Activated T-helper 2 cell treated with anti-CD3 and anti-CD28 coated beads, Interferon-gamma antibody, Interleukin-2, Interleukin-4, amounts not matched to agents 10 μg/mL and 5 μg/mL and 100 μg/mL, durations not matched to agents 14 hours and 24 hours and 36 hours (primary cell): ENCODE data around the gene NELFE. TPM values are rescaled to one million over a fixed set of nuclear protein-coding genes. Genes with fewer than 3 reads are reported as not detected.
"Not testable (repeated sequence)": the region's sequence is repeated elsewhere in the genome, so short reads cannot be mapped to it uniquely, and the experiment has no call there.

Source experiments
- DNase-seq: peaks from one replicate; pipeline ENCODE4 v3.0.0; 2021; ENCODE audit warnings: low spot score
- H3K27ac Mint-ChIP-seq: one replicate; pipeline ENCODE4 v1.8.0; 2021; ENCODE audit warnings: mixed read lengths
- H3K27me3 Mint-ChIP-seq: one replicate; pipeline ENCODE4 v1.8.0; 2021; ENCODE audit warnings: low read depth, mixed read lengths
- H3K36me3 Mint-ChIP-seq: one replicate; pipeline ENCODE4 v1.8.0; 2021; ENCODE audit warnings: low read depth, mixed read lengths
- H3K4me1 Mint-ChIP-seq: one replicate; pipeline ENCODE4 v1.8.0; 2021; ENCODE audit warnings: low read depth, mixed read lengths
- H3K4me3 Mint-ChIP-seq: one replicate; pipeline ENCODE4 v1.8.0; 2021; ENCODE audit warnings: low read depth, mild to moderate bottlenecking, moderate library complexity, mixed read lengths
- H3K9me3 Mint-ChIP-seq: one replicate; pipeline ENCODE4 v1.8.0; 2021; ENCODE audit warnings: mixed read lengths
- intact Hi-C: fragments of 100-400 bp; cut with micrococcal nuclease; formaldehyde crosslinking; loops from one replicate; pipeline ENCODE4 v1.15.1; 2023
- total RNA-seq: library from RNA; stranded (reverse); gene quantifications from 2 replicates; pipeline ENCODE4 v1.2.3, GENCODE V29; 2022

NELFE gene
- total RNA-seq = 81.2 and 82.0 TPM in 2 replicates

- Mint-ChIP-seq H3K9me3 (no peaks in the 10 kb centered on the region), H3K27me3 (no peaks in the 10 kb centered on the region), H3K36me3 (peaks cover 74% of the 10 kb centered on the region), H3K4me1 (peaks cover 25% of the 10 kb centered on the region), H3K27ac (peak within 1 kb of the TSS; percentile 98), H3K4me3 (peak within 1 kb of the TSS; percentile 93)
- DNase-seq = peak; percentile 99
- intact Hi-C loops = loop anchor here (1.0 to 10.0 kb wide), 4 partner anchors 13 to 274 kb away; partner anchors contain the start of genes AGPAT1, DXO, EHMT2 and LY6G5C
Measured at GRCh38 chr6:31958741-31959739, at the start of gene NELFE, which contains the start of gene SKIC2. Gene NELFE, minus strand, starts transcription at chr6:31958971. Its CDS starts 525 bp downstream, at chr6:31958446. Gene SKIC2, plus strand, starts transcription at chr6:31959175. Its CDS starts 18 bp downstream, at chr6:31959193.

GRCh38 chr6:32008037-32008436 lies 49.3 kb upstream of the NELFE start:
- H3K27me3 Mint-ChIP-seq, intact Hi-C loops, H3K4me1 Mint-ChIP-seq, H3K27ac Mint-ChIP-seq, H3K9me3 Mint-ChIP-seq, H3K4me3 Mint-ChIP-seq, DNase-seq, H3K36me3 Mint-ChIP-seq: not testable (repeated sequence)

DNA sequence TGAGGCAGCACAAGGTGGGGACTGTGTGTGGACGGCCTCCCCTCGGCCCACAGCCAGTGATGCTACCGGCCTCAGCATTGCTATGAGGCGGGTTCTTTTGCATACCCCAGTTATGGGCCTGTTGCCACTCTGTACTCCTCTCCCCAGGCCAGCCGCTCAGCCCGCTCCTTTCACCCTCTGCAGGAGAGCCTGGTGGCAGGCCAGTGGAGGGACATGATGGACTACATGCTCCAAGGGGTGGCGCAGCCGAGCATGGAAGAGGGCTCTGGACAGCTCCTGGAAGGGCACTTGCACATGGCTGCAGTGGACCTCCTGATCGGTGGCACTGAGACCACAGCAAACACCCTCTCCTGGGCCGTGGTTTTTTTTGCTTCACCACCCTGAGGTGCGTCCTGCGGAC lies 48.3 kb upstream of the NELFE start:
- H3K4me3 Mint-ChIP-seq, H3K27me3 Mint-ChIP-seq, H3K36me3 Mint-ChIP-seq, intact Hi-C loops, DNase-seq, H3K9me3 Mint-ChIP-seq, H3K27ac Mint-ChIP-seq, H3K4me1 Mint-ChIP-seq: not testable (repeated sequence)

- H3K4me3 Mint-ChIP-seq, H3K4me1 Mint-ChIP-seq, intact Hi-C loops: not testable (repeated sequence)
Measured at GRCh38 chr6:32005991-32006529, 47.3 kb upstream of the NELFE start.

GRCh38 chr6:32005538-32005880 lies 46.7 kb upstream of the NELFE start:
- intact Hi-C loops, H3K27me3 Mint-ChIP-seq, H3K9me3 Mint-ChIP-seq, H3K4me1 Mint-ChIP-seq, H3K4me3 Mint-ChIP-seq, DNase-seq, H3K36me3 Mint-ChIP-seq, H3K27ac Mint-ChIP-seq: not testable (repeated sequence)

More at GRCh38 chr6:32005991-32006529, 47.3 kb upstream of the NELFE start:
- not testable (repeated sequence) for DNase-seq, H3K36me3 Mint-ChIP-seq, H3K27ac Mint-ChIP-seq, H3K9me3 Mint-ChIP-seq, H3K27me3 Mint-ChIP-seq

DNA sequence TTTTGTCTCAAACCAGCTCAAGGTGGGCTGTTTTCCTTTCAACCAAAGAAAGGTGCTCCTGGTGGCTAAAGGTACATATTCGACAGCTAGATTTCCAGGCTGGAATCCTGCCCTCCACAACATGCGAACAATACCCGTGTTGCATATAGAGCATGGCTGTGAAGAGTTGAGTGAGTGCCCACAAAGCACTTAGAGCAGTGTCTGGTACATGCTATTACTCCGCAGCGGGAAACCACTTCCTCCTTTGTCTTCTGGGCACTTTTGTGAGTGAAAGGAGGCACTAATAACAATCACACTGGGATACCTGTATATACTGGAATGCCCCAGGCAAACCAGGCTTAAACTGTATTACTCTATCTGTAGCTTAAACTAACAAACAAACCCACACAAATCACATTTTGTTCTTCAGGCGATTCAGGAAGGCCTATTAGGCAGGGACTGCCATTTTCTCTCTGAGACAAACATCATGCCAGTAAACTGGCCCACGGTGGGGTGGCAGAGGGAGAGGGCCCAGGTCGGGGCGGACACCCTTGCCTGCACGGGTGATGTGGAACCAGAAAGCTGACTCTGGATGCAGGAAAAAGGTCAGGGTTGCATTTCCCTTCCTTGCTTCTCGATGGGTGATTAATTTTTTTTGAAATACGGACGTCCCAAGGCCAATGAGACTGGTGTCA lies 46.2 kb upstream of the NELFE start:
- H3K9me3 Mint-ChIP-seq, DNase-seq, H3K4me1 Mint-ChIP-seq, H3K4me3 Mint-ChIP-seq, H3K27me3 Mint-ChIP-seq, H3K36me3 Mint-ChIP-seq, H3K27ac Mint-ChIP-seq, intact Hi-C loops: not testable (repeated sequence)

DNA sequence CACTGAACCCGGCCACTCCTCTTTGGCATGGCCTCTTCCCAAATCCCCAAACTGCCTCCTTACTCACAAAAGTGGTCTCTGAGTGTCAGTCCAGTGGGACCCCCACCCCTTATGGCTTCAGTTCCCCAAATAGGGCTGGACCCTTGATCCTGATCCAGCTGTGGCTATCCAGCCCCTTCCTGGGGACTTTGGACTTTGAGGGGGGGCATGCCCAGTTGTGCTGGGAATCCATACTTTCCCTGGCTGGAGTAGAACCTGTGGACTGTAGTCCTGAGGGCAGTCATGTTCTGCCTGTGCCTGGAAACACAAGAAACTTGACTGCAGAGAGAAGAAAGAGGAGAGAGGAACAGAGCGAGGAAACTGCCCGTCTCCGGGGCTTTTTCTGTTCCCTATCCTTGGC lies 45.6 kb upstream of the NELFE start:
- H3K4me3 Mint-ChIP-seq, H3K4me1 Mint-ChIP-seq, intact Hi-C loops, H3K9me3 Mint-ChIP-seq, H3K27ac Mint-ChIP-seq, DNase-seq, H3K36me3 Mint-ChIP-seq, H3K27me3 Mint-ChIP-seq: not testable (repeated sequence)

DNA sequence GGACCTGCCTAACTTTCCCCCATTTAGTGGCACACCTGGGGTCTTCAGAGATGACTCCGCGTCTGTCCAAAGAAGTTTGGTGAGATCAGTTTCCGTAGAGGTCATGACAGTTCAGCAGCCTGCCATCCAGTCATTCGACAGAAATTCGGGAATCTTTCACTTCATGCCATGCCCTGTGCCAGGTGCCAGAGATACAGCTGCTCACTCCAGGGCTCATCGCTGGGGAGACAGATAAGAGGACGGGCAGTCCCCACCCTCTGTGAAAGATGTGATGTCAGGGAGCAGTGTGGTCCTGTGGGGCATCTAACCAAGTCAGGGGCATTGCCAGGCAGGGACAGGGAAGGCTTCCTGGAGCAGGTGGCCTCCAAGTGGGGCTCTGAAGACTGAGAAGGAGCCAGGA lies 44.5 kb upstream of the NELFE start:
- DNase-seq, H3K9me3 Mint-ChIP-seq, H3K4me1 Mint-ChIP-seq, H3K4me3 Mint-ChIP-seq, intact Hi-C loops, H3K36me3 Mint-ChIP-seq, H3K27me3 Mint-ChIP-seq, H3K27ac Mint-ChIP-seq: not testable (repeated sequence)

DNA sequence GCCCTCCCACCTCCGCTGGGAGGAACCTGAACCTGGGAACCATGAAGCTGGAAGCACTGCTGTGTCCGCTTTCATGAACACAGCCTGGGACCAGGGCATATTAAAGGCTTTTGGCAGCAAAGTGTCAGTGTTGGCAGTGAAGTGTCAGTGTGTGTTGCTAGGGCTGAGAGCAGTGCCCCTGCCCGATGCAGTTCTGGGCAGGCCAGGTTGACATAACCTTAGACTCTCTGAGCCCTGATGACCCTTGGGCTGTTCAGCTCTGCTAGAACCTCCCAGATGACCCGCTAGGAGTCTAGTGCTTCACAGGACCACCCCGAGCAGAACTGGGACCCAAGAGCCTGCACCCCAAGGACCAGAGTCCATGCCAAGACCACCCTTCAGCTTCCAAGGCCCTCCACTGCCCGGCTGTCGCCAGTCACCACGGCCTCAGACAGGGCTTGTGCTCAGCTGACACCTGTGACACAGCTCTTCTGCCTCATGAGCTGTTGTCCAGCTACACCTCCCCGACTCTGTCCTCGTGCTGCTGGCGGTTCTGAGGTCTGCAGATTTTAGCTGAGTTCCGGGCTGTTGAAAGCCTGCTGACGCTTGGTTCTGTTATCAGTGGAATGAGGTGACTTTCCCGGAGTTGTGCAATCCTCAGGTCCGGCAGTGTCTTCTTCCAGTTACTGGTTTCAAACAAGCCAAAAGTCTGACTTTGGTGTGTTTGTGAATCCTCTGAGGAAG lies 43.9 kb upstream of the NELFE start:
- intact Hi-C loops, H3K4me3 Mint-ChIP-seq: not testable (repeated sequence)

GRCh38 chr6:31996385-31996784 lies 37.6 kb upstream of the NELFE start:
- H3K27ac Mint-ChIP-seq, intact Hi-C loops, H3K9me3 Mint-ChIP-seq, H3K4me3 Mint-ChIP-seq, DNase-seq, H3K36me3 Mint-ChIP-seq, H3K27me3 Mint-ChIP-seq, H3K4me1 Mint-ChIP-seq: not testable (repeated sequence)

More for the DNA sequence above, 43.9 kb upstream of the NELFE start:
- not testable (repeated sequence) for H3K27ac Mint-ChIP-seq, H3K27me3 Mint-ChIP-seq, H3K36me3 Mint-ChIP-seq, H3K4me1 Mint-ChIP-seq, DNase-seq, H3K9me3 Mint-ChIP-seq

DNA sequence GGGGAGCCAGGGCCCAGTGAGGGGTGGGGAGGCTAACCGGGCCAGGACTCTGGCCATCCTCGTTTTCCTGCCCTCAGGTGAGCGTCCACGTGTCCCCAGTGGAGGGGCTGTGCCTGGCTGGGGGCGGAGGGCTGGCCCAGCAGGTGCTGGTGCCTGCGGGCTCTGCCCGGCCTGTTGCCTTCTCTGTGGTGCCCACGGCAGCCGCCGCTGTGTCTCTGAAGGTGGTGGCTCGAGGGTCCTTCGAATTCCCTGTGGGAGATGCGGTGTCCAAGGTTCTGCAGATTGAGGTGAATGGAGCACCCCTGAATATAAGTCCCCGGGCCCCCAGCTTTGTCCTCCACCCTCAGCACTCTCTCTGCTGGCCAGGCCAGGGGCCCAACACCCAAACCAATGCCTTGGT lies 35.6 kb upstream of the NELFE start:
- intact Hi-C loops, H3K36me3 Mint-ChIP-seq, H3K9me3 Mint-ChIP-seq, DNase-seq, H3K27ac Mint-ChIP-seq, H3K4me1 Mint-ChIP-seq, H3K4me3 Mint-ChIP-seq, H3K27me3 Mint-ChIP-seq: not testable (repeated sequence)

DNA sequence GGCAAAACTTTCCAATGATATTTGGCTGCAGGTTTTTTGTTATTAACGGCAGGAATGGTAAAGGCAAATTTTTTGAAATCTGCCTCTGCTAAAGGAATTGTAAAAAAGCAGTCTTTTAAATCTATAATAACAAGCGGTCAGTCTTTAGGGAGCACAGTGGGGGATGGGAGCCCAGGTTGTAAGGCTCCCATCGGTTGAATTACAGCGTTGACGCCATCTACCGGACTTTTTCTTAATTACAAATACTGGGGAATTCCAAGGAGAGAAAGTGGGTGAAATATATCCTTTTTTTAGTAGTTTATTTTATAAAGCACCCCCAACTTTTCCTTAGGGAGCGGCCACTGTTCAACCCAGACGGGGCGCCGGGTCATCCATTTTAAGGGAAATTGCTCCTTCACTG lies 30.6 kb upstream of the NELFE start:
- DNase-seq, H3K4me1 Mint-ChIP-seq: not testable (repeated sequence)

More for the DNA sequence above, 30.6 kb upstream of the NELFE start:
- H3K9me3 Mint-ChIP-seq, H3K36me3 Mint-ChIP-seq, H3K4me3 Mint-ChIP-seq, H3K27me3 Mint-ChIP-seq, H3K27ac Mint-ChIP-seq, intact Hi-C loops: not testable (repeated sequence)
